K562 (cell line): ENCODE measurements around the gene PELI2. TPM values are rescaled to one million over a fixed set of nuclear protein-coding genes. Genes with fewer than 3 reads are reported as not detected.

Experiments used
- CREB3 ChIP-seq: fragments of 450-650 bp; conservative IDR thresholded peaks from 2 replicates; pipeline ENCODE4 v1.6.1; 2016; ENCODE audit warnings: missing genetic modification characterization, low read depth, mild to moderate bottlenecking, missing compliant biosample characterization, moderate library complexity
- CTCF ChIP-seq, 3 experiments: IDR thresholded peaks in 2 of 3; conservative IDR thresholded peaks in 1 of 3; 2 replicates each; pipeline ENCODE4 v1.5.1; 2011 to 2012; ENCODE audit warnings: low read length in 3 of 3, mild to moderate bottlenecking in 3 of 3, control low read depth in 2 of 3, improper control_type of control experiment in 1 of 3, inconsistent platforms in 1 of 3, low read depth in 1 of 3, mixed read lengths in 1 of 3, moderate library complexity in 1 of 3; ENCODE audit not compliant: insufficient read depth in 2 of 3
- FOS ChIP-seq: IDR thresholded peaks from 3 replicates; pipeline ENCODE4 v1.6.1; 2011; ENCODE audit not compliant: insufficient read length; ENCODE audit errors: extremely low read depth
- FUS ChIP-seq: fragments of 200-400 bp; formaldehyde crosslinking; optimal IDR thresholded peaks from 2 replicates; pipeline ENCODE3; 2017; ENCODE audit warnings: low read depth, low read length
- GABPA ChIP-seq: fragments of 200-800 bp; sonication (Bioruptor generic); conservative IDR thresholded peaks from 2 replicates; pipeline ENCODE4 v1.6.1; 2016; ENCODE audit warnings: low read depth, missing genetic modification characterization, missing compliant biosample characterization
- GATA2 ChIP-seq: sonication (generic); formaldehyde crosslinking; IDR thresholded peaks from 2 replicates; pipeline ENCODE4 v1.4.0; 2020; ENCODE audit warnings: mild to moderate bottlenecking, missing genetic modification reagents
- IRF9 ChIP-seq: fragments of 450-650 bp; IDR thresholded peaks from 2 replicates; pipeline ENCODE4 v1.6.1; 2016; ENCODE audit warnings: missing biosample characterization, missing genetic modification characterization
- MCM3 ChIP-seq: fragments of 450-650 bp; IDR thresholded peaks from 2 replicates; pipeline ENCODE4 v1.6.1; 2016
- NEUROD1 ChIP-seq: fragments of 150-350 bp; IDR thresholded peaks from 2 replicates; pipeline ENCODE4 v1.6.1; 2014; ENCODE audit warnings: borderline replicate concordance, low read length, low read depth; ENCODE audit not compliant: partially characterized antibody
- NR2C2 ChIP-seq, 2 experiments: fragments of 200-800 bp in 1 of 2; sonication (Bioruptor generic) in 1 of 2; sonication (generic) in 1 of 2; formaldehyde crosslinking in 1 of 2; IDR thresholded peaks; 2 replicates each; pipeline versions ENCODE4 v1.6.1 to v1.8.0; 2016 to 2022; ENCODE audit warnings: mild to moderate bottlenecking in 1 of 2, missing compliant biosample characterization in 1 of 2, missing genetic modification characterization in 1 of 2, missing genetic modification reagents in 1 of 2
- POLR2B ChIP-seq: fragments of 450-650 bp; IDR thresholded peaks from 2 replicates; pipeline ENCODE4 v1.6.1; 2018; ENCODE audit warnings: low read depth; ENCODE audit not compliant: partially characterized antibody
- RAD51 ChIP-seq: fragments of 450-650 bp; IDR thresholded peaks from 2 replicates; pipeline ENCODE4 v1.7.1; 2016; ENCODE audit warnings: low read depth, mild to moderate bottlenecking, borderline replicate concordance
- SAFB2 ChIP-seq: fragments of 200-400 bp; formaldehyde crosslinking; IDR thresholded peaks from 2 replicates; pipeline ENCODE4 v1.6.1; 2018; ENCODE audit warnings: borderline replicate concordance, low read length, low read depth, moderate library complexity; ENCODE audit not compliant: severe bottlenecking
- TFAP4 ChIP-seq: sonication (generic); formaldehyde crosslinking; IDR thresholded peaks from 2 replicates; pipeline ENCODE4 v1.8.0; 2022; ENCODE audit warnings: missing genetic modification reagents, mild to moderate bottlenecking, moderate library complexity, borderline replicate concordance
- THAP7 ChIP-seq: fragments of 250-450 bp; sonication (Bioruptor Pico); IDR thresholded peaks from 2 replicates; pipeline ENCODE4 v1.5.0; 2021
- THRA ChIP-seq: fragments of 450-650 bp; IDR thresholded peaks from 2 replicates; pipeline ENCODE4 v1.6.1; 2017; ENCODE audit warnings: mild to moderate bottlenecking, moderate library complexity
- ZNF121 ChIP-seq: sonication (generic); formaldehyde crosslinking; conservative IDR thresholded peaks from 2 replicates; pipeline ENCODE4 v1.8.0; 2022; ENCODE audit warnings: missing genetic modification reagents
- polyA plus RNA-seq, 8 experiments: library from polyadenylated mRNA; depleted of rRNA in 4 of 8; stranded (reverse) in 5 of 8; unstranded in 3 of 8; fragments of >200 nt; fragmentation: Nextera tagmentation in 2 of 8; fragmentation: Illumina TruSeq in 1 of 8; extraction: Ambion mirVana in 2 of 8; extraction: Trizol in 1 of 8; gene quantifications; 2 replicates each; pipeline versions ENCODE4 v1.2.1 to v1.2.3, GENCODE V29; 2011 to 2014; ENCODE audit warnings: inconsistent platforms in 1 of 8, missing spikeins in 1 of 8
- total RNA-seq, 7 experiments: library from RNA; depleted of rRNA in 6 of 7; stranded (reverse); fragments of >200 nt in 6 of 7; fragmentation: Illumina TruSeq in 2 of 7; extraction: Trizol in 2 of 7; gene quantifications; 2 replicates each; pipeline versions ENCODE4 v1.2.1 to v1.2.3, GENCODE V29; 2011 to 2021; ENCODE audit warnings: low replicate concordance in 1 of 7

The PELI2 gene
- total and polyA plus RNA-seq, 9 of the 15 experiments (the other 6 are each of a cell fraction or from before 2014, with no cell fraction given) = 0.20 to 1.5 (median 0.44) TPM

GRCh38 chr14:56339855-56340701 lies 221.9 kb downstream of the PELI2 start (continued):
- TF ChIP-seq FUS (no peak), SAFB2 (no peak), IRF9 (tag) (no peak), THAP7 (CRISPR knock-in tag) (no peak), CREB3 (0 out of 2 replicates have a peak, but pooled peaks have one; percentile 59), GATA2 (no peak), NEUROD1 (peak; percentile 26), CTCF (IDR thresholded peaks at IDR 0.05 in 2 of 3, conservative IDR thresholded peaks at IDR 0.05 in 1 of 3; ENCODE audit: insufficient read depth in 2 of 3, low read depth in 1 of 3, low read length in 3 of 3) (peak; percentile 67 to 78 (median 76)), TFAP4 (CRISPR knock-in tag) (no peak), RAD51 (no peak), THRA (peak; percentile 46; the same call in 1 of the 2 replicates), ZNF121 (CRISPR knock-in tag) (no peak), MCM3 (no peak), NR2C2 (CRISPR knock-in tag; IDR thresholded peaks at IDR 0.05) (no peak), NR2C2 (tag; IDR thresholded peaks at IDR 0.05) (no peak; the same call in 1 of the 2 replicates), FOS (no peak), GABPA (no peak), POLR2B (no peak)
